Effector CD8-positive, alpha-beta T cell (primary cell): ENCODE measurements around the gene PGLYRP4.

ENCODE experiments used
- DNase-seq: peaks from one replicate; lab custom pipeline; 2025; lab: John Stamatoyannopoulos, UW

PGLYRP4 gene

GRCh38 chr1:153288634-153289275 is 59.9 kb downstream of the PGLYRP4 start:
- DNase-seq: no peak
